ENCODE results near the gene TCF4.

- TF ChIP-seq CTCF (tag by site-specific recombination; IDR thresholded peaks at IDR 0.05) (no peak), ZNF221 (tag by site-specific recombination; IDR thresholded peaks at IDR 0.05; ENCODE audit: borderline replicate concordance) (no peak), ZNF639 (tag by site-specific recombination; IDR thresholded peaks at IDR 0.05) (no peak)
Observed at GRCh38 chr18:55307505-55307904, 280.5 kb downstream of the TCF4 start.
